Activated gamma-delta T cell treated with Interleukin-2 at 50 U/mL for 16 hours (primary cell): ENCODE measurements around the gene ALOXE3.
"Not testable (repeated sequence)": the region's sequence is repeated elsewhere in the genome, so short reads cannot be mapped to it uniquely, and the experiment has no call there.

ENCODE experiments used
- DNase-seq: peaks from one replicate; pipeline ENCODE4 v3.0.0-alpha.2; 2020

The ALOXE3 gene

DNA sequence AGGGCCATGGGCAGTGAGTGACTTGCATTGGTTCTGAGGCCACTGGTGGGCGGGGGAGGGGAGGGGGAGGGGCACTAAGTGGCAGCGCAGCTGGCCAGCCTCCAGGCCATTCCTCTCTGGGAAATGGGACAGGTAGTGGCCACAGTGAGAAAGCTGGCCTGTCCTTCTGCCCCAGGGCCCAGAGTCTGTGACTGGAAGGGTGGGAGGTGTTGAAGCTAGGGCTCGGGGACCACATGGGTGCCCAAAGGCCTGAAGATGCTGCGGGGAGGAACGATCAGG lies 30.4 kb downstream of the ALOXE3 start:
- DNase-seq, result no peak

DNA sequence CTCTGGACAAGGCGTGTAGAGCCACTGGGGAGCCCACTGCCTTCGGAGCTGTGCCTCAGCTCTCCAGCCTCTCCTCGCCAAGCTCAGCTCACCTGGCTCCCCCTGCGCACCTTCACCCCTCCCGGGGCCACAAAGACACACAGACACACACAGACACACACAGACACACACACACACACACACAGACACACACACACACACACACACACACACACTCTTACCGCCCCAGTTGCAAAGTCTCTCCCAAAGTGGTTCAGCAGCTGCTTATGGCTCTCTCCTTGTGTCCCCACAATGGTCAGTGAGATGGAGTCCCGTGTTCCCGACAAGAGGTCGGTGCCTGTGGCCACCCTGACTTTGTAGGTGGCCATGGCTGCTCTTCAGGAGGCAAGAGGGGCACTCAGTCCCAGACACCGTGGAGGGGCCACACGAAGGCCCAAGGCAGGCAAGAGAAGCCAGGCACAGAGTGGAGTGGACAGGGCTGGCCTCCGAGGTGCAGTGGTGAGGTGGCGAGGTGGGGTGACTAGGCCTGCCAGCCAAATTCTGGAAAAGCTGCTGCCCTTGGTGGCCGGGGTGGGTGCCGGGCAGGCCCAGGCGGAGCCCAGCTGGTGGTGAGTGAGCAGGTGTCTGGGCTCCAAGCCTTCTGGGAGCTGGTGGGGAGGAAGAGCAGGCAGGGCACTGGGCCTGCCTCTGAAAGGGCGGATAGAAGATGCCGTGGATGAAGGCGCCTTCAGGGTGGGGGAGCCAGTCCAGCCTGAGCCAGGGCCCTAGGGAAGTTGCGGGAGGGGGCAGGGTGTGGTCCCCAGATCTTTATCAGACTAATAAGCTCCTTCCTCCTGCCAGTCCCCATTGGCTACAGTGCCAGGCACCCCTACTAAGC lies 31.0 kb downstream of the ALOXE3 start, which contains the start of gene ALOX12B:
TSS of gene ALOX12B (minus strand) at position 642 of the 877 bp plus-strand sequence. CDS start at position 368, 274 bp downstream.
- DNase-seq, result no peak

DNA sequence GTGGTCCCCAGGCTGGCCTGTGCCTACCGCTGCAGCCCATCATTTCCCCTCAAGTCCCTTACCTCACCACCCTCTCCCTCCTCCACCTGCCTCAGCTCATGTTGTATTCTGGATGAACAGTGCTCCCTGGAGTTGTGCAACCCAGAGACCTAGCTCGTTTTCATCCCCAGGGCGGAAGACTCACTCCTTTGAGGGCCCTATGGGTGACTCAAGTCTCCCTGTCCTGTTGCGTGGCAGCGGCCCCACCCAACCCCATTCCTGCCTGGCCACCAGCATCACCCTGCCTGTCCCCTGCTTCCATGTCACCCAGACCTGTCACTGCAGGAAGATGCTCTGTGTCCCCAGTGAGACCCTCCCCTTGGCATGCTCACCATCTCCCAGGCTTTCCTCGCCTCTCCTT lies 34.1 kb downstream of the ALOXE3 start:
- no peak for DNase-seq

DNA sequence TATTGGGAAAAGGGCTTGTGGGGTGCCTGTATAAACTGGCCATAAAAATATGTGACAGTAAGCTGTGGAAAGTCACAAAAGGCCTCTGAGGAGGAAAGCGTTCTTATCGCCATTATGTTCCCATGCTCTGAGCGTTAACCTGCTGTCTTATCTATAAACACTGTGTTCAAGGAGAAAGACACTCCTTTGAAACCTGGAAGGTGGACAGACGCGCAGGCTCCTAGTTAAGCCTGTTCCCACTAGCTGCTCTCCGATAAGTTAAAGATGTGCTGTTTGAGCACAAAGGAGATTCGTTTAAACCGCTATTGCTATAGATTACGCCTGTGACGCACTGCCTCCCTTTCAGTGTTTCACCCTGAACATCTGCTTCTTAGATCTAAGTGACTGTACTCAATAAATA lies 36.0 kb downstream of the ALOXE3 start:
- DNase-seq, result no peak

DNA sequence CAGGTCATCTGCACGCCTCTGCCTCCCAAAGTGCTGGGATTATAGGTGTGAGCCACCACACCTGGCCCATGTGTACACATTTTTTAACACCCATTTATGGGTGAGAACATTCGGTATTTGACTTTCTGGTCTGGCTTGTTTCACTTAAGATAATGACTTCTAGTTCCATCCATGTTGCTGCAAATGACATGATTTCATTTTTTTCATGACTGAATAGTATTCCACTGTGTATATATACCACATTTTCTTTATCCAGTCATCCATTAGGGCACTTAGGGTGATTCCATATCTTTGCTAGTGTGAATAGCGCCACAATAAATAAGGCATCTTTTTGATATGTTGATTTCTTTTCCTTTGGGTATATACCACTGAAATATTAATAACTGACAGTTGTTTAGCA lies 36.4 kb downstream of the ALOXE3 start:
- DNase-seq, result no peak

DNA sequence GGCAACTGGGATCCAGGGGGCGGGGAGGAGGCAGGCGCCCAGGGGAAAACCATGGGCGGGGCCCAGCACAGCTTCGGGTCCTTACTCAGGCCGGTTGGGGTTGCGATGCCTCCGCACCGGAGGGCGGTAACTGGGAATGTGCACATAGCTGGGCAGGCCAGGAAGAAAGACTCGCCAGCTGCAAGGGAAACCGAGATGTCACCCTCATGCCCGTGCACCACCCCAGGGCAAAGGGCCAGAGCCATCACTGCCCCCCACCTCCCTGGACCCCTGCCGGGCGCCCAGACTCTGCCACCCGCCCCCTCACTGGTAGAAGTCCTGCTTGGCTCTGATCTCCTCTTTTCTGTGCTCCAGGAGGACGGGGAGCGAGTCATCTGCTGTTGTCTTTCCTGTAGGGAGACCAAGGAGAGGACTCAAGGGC lies 37.5 kb downstream of the ALOXE3 start:
- no peak for DNase-seq

DNA sequence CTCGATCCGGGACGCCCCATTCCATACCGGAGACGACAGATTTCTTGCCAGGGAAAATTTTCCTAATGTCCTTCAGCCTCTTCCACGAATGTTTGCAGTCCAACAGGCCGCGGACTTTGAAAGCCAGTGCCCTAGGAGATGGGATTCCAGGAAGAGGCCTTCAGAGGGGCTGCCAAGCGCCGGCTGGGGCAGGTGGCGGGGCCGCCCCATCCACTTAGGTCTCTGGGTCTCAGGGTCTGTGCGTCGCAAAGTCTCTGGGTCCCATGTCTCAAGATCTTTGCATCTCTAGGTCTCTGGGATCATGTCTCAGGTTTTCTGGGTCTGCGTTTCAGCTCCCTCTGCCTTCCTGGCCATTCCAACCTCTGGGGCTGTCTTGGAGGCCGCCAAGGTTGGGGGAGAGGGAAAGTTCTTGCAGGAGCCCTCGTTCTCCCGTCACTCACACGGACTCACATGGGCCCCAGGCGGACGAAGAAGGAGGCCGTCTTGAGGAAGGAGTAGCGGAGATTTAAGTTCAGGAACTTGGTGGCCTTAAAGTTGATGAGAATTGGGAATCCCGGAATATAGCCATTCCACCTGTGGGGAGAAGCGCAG lies 38.0 kb downstream of the ALOXE3 start:
- DNase-seq, result no peak

DNA sequence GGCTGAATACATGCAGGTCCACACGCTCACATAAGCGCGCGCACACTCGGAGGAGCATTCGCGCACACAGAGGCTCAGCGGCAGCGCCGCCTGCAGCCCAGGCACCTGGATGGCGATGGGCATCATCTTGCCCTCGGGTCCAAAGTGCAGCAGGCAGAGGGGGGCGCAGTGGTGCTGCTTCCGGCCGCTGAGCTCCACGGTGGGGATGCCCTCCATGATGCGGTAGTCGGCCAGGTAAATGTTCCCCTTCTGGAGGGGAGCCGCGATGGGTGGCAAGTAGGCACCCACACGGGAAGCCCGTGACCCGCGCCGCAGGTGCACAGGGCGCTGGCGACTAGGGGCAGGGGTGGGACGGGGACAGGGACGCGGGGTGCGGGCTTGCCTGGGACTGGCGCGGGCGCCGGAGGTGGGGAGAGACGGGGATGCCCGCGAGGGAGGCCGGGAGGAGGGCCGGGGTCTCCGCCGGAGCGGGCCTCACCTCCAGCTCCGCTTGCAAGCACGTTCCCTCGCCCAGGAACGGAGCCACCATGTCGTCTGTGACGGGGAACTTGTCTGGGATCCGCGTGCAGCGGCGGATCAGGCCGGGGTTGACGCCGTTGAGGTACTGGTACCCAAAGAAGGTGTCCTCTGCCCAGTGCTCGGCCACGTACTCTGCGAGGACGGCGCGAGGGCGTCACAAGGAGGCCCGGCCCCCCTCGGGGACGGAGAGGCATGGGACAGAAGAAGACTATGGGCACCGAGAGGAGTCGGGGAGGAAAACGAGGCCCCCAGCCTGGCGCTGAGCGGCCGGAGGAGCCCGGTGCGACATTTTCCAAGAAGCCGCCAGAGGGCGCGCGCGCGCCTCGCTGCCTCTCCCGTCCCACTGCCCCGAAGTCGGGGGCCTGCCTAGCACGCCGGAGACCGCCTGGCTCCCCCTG lies 38.8 kb downstream of the ALOXE3 start:
- peak; percentile 74 for DNase-seq

DNA sequence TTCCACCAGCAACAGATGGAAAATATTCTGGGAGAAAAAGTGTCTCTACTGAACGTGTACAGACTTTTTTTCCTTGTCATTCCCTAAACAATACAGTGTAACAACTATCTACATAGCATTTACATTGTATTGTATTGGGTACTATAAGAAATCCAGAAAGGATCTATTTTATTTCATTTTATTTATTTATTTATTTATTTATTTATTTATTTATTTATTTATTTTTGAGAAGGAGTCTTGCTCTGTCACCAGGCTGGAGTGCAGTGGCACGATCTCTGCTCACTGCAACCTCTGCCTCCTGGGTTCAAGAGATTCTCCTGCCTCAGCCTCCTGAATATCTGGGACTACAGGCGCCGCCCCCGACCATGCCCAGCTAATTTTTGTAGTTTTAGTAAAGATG lies 40.4 kb downstream of the ALOXE3 start:
- DNase-seq, result not testable (repeated sequence)

DNA sequence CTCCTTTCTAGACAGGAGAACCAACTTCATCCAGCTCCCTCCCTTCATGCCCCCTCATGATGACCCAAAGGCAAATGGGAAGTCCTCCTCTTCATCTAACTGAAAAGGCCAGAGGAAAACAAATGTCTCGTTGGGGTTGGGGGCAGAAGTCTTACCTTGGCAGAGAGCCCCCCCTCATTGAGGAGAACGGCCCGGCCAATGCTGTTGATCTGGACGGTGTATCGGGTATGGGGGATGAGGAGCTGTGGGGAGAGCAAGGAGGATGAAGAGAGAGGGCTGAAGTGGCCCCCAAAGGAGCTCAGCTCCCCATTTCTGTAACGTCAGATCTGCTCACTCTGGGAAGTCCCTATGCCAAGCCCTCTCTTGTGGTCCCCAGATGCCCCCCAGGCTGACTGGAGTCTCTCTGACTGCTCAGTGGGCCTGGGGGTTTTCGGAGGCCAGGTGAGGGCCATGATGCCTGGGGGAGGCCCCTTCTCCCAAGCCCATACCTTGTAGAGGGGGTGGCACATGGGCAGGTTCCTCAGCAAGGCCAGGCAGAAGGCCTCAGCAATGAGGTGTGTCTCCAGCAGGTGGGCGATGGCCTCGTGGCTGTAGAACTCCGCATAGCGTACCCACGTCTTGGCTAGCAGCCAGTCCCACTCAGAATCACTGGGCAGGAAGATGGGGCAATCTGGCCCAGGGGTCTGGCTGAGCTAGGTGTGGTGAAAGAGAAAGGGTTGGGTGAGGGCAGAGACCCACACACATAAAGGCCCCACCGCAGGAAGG lies 41.6 kb downstream of the ALOXE3 start:
- no peak for DNase-seq

DNA sequence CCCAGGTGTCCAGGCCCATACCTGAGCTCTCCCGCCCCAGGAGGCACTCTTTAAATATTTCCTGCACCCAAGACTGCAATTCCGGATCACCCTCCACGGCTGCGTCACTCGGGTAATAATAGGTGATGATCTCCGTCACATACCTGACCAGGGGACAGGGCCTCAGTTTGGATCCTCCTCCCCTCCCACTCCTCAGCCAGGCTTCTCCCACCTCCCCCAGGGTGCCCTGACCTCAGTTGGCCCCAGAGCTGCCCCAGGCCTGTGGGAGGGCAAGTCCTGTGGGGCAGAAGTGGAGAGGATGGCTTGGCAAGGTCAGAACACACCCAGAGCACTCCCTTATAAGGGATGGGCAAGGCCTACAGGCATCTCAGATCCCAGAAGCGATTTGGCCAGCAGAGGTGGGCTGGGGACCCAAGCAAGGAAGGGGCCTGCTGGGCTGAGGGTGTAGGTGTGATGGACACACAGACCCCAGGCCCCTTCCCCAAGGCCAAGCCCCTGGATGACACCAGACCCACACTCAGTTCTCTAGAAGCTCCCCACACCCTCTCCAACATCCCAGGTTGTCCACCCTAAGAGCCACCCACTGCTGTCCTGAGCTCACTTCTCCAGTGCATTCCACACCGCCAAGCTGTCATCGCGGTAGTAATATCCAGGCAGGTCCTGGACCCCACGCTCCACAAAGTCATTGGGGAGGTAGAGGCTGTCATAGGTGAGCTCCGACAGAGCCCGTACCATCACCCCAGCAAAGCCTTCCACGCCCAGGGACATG lies 42.6 kb downstream of the ALOXE3 start:
- DNase-seq, result no peak

DNA sequence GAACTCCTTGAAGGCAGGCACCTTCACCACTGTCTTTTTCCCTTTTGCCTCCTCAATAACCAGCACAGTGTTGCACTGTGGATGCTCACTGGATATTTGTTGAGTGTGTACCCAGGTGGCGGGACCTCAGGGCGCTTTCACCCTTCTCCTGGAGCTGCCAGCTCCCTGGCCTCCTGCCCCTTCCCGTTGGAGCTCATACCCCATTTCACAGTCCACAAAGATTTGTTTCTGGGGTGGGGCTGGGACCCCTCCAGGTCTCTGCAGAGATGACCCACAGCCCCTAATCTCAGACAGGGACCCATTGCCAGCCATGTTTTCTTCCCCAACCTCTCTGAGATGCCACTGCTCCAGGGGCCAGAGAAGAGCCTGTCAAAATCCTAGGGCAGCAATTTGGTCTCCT lies 43.2 kb downstream of the ALOXE3 start:
- DNase-seq, result no peak

DNA sequence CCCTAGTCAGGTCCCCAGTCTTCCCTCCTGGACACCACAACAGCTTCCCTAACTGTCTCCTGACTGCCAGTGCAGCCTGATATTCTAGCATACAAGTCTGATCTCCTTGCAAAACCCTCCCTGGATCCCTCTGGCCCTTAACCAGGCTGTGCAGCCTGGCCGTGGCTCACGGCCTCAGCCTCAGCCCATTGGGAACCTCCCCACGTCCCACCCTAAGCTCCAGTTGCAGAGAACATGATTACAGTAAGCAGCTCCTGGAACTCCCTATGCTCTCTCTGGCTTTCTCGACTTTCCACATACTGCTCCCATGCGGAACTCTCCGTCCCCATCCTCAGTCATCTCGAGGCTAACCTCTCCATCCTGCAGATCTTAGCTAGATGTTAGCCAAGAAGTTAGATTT lies 43.8 kb downstream of the ALOXE3 start:
- DNase-seq, result no peak

DNA sequence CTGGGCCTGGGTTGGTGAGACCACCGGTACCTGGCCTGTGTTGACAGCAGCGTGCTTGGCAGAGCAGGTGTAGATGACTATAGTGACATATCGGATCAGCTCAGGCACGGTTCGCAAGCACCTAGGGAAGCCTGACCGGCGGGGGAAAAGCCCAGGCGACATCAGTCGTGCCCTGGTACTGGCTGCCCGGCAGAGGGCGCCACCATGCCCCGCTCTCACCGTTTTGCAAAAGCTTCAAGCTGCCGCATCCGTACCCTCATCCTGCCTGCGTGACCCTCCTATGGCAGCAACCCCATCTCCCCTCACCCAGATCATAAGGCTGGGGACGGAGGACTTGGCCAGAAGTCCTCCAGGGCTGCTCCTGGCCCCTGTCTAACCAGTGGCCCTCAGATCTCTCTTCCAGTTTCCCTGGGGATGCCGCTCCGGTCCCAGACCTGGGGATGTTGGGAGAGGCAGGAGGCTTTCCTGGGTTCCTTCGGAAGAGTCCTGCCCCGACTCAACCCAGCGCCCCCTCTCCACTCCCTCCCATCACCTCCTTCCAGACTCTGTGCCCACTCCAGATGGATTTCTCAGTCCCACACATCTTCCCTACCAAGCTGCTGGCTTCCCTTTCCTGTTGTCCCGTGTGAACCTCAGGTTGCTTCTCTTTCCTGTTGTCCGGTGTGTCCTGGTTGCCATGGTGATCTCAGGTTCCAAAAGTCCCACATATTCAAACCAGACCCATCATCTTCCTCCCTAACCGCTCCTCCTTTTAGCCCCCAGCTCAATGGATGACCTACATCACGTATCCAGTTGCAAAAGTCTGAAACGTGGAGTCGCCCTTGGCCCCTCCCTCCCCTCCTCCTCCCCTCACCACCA lies 44.5 kb downstream of the ALOXE3 start:
- peak; percentile 82 for DNase-seq

DNA sequence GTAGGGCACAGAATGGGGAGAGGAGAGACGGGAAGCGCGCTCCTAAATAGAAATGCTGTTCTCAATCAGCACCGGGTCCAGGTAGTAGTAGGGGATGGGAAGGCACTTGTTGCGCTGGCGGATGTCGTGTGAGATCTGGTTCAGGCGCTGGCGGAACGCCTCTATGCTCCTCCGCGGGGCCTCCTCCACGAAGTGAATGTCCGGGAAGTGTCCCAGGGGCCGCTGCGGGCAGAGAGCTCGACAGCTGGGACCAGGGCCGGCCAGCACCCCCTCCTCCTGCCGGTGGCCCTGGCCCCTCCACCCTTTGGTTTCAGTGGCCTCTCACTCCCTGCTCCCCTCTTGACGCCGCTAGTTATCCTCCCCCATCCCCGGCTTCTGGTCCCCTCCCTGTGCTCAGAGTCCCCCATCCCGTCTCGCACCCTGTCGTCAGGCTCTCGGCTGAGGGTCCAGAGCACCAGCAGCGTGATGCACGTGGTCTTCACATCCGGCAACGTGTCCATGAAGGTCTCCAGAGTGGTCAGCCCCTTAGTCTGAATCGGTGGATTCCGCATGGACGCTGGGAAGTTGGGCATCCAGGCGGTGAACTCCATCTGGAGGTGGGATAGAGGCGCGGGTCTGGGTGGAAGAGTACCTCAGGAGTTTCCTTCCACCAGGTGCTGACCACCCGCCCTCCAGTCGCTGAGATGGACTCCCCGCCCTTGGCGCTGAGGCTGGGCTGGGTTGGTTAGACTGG lies 45.4 kb downstream of the ALOXE3 start:
- DNase-seq, result peak; percentile 22

DNA sequence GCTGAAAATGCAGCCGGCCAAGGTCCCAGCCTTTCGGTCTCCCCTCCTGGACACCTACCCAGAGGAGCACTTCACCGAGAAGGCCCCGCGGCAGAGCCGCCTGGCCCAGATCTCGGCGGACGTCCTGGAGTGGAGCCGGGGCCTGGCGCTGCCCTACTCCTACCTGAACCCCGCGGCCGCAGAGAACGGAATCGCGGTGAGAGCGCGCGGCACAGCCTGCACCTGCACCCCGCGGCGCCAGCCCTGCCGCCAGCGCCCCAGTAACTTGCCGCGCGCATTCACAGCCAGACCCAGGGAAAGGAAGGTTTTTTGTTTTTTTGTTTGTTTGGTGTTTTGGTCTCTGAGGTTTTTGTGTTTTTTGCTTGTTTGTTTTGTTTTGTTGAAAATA lies 46.0 kb downstream of the ALOXE3 start:
- no peak for DNase-seq

DNA sequence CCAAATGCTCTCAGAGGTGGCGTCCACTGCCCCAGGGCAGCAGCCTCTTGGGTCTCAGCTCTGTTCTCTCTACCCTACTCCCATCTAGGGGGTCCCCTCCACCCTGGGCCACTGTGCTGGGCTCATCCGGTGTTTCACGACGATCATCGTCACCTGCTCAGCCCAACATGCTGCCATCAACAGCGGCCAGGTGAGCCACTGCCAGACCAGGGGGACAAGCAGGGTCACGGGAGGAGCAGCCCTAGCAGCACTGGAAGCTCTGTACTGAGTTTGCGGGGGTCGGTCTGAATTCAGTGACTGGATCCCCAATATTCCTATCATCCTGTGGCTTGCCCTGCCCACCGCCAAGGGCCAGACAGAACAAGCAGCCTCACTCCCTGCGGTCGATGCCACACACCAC lies 46.8 kb downstream of the ALOXE3 start:
- DNase-seq, result no peak

DNA sequence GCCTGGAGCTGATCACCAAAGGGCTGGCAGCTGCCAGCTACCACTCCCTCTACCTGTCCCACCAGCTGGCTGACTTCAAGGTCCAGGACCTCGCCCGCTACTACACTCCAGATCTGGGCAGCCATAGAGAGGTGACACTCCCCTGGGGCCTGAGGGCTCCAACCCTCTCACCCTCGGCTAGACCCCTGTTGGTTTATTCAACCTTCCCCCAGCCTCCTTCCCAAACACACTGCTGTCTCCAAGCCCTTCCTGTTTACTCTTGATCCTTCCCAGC lies 48.8 kb downstream of the ALOXE3 start:
- no peak for DNase-seq

DNA sequence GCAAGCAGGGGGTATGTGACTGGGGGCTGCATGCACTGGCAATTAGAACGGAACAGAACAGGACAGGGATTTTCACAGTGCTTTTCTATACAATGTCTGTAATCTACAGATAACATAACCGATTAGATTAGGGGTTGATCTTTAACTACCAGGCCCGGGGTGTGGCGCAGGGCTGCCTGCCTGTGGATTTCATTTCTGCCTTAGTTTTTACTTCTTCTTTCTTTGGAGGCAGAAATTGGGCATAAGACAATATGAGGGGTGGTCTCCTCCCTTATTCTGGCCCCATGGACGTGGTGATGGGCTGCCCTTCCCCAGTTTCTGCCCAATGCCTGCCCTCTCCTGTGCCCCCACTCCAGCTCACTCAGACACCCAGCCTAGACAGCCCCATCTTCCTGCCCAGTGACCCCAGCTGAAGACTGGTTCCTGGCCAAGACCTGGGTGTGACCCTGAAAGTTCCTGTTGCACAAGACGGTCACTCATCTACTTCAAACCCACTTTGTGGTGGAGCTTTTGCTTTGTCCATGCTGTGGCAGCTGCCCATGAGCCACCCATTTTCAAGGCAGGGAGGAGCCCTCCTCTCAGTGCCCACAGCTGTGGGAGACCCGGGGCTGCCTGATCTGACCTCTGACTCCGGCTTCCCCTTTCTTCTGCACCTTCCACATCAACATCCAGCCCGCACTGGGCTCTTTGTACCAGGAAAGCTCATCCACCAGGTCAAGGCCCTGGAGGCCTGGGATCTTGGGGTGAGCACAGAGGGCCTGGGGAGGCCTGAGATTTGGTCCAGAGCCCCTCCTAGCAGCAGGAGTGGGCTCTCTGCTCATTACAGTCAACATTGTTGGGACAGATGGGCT lies 49.4 kb downstream of the ALOXE3 start:
- no peak for DNase-seq

DNA sequence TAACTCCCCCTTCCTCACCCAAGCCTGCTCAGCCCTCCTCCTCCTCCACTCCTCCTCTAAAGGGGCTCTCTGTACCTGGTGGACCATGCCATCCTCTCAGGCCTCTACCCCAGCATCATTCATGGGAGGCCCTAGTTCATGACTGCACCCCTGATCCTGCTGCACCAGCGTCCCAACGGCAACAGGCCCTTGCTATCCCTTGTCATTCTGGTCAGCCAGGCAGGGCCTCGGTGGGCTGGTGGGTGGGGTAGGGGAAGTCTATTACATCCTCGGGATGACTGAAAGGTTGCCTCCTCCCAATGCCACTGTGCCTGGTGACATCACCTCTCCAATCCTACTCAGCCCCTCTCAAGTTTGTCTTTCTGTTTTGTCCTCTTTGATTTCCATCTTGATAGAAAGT lies 50.5 kb downstream of the ALOXE3 start:
- no peak for DNase-seq
